T-cell (primary cell): ENCODE data around the gene TMEM240. TPM values are rescaled to one million over a fixed set of nuclear protein-coding genes. Genes with fewer than 3 reads are reported as not detected.
"Not testable (repeated sequence)": the region's sequence is repeated elsewhere in the genome, so short reads cannot be mapped to it uniquely, and the experiment has no call there.

Experiments
- ATAC-seq, 4 experiments: fragments of 200-7000 bp in 3 of 4; fragments of 150-1000 bp in 1 of 4; cut with Tn5 transposase; replicated peaks in 1 of 4; 1 replicate in 3 of 4; 2 replicates in 1 of 4; pipeline ENCODE4 v1.10.0; 2021; ENCODE audit warnings: moderate library complexity in 3 of 4, mild to moderate bottlenecking in 2 of 4, moderate number of reproducible peaks in 1 of 4
- CTCF ChIA-PET, 2 donors: fragments of 300-600 bp; sonication (Branson Sonifier 250); formaldehyde crosslinking; loops; one replicate each; lab custom pipeline; 2022; ENCODE audit warnings: antibody characterized with exemption in 2 of 2; lab: Charles Lee
- POLR2A ChIA-PET, 2 donors: fragments of 300-600 bp; sonication (Branson Sonifier 250); formaldehyde crosslinking; loops; one replicate each; lab custom pipeline; 2022; ENCODE audit warnings: antibody characterized with exemption in 2 of 2; lab: Charles Lee
- DNase-seq, 35 experiments: peaks; one replicate each; pipeline versions ENCODE4 v3.0.0 to v3.0.0-alpha.2; 2013 to 2023
- H3K27ac ChIP-seq: one replicate; pipeline ENCODE4 v1.5.1; 2013; ENCODE audit warnings: low read length
- H3K27me3 ChIP-seq, 2 experiments: replicated peaks in 1 of 2; 1 replicate in 1 of 2; 2 replicates in 1 of 2; pipeline versions ENCODE4 v1.6.1 to v1.7.0; 2013; ENCODE audit warnings: low read length in 1 of 2, mixed read lengths in 1 of 2; ENCODE audit not compliant: control insufficient read depth in 2 of 2, insufficient read depth in 2 of 2; ENCODE audit errors: extremely low read depth in 1 of 2
- H3K36me3 ChIP-seq, 2 donors: 1 replicate in 1 of 2; 2 replicates in 1 of 2; pipeline versions ENCODE4 v1.6.1 to v1.7.0; 2013; ENCODE audit warnings: low read length in 1 of 2; ENCODE audit not compliant: control insufficient read depth in 2 of 2, insufficient read depth in 1 of 2; ENCODE audit errors: extremely low read depth in 1 of 2
- H3K4me1 ChIP-seq, 2 experiments: 1 replicate in 1 of 2; 2 replicates in 1 of 2; pipeline versions ENCODE4 v1.6.1 to v1.7.0; 2013; ENCODE audit warnings: low read length in 2 of 2, mixed read lengths in 1 of 2; ENCODE audit not compliant: insufficient read depth in 2 of 2, control insufficient read depth in 1 of 2; ENCODE audit errors: extremely low read depth in 1 of 2
- H3K4me3 ChIP-seq, 2 donors: 1 replicate in 1 of 2; 2 replicates in 1 of 2; pipeline versions ENCODE4 v1.5.1 to v1.7.0; 2013; ENCODE audit warnings: mild to moderate bottlenecking in 2 of 2, low read length in 1 of 2, moderate library complexity in 1 of 2; ENCODE audit not compliant: control insufficient read depth in 1 of 2; ENCODE audit errors: extremely low read depth in 1 of 2
- H3K9me3 ChIP-seq: 2 replicates; pipeline ENCODE4 v1.7.0; 2013
- H3K27ac Mint-ChIP-seq, 2 donors: one replicate each; pipeline ENCODE4 v1.8.0; 2020 to 2021; ENCODE audit warnings: mild to moderate bottlenecking in 2 of 2, mixed read lengths in 2 of 2
- H3K27me3 Mint-ChIP-seq, 2 donors: one replicate each; pipeline ENCODE4 v1.8.0; 2021 to 2022; ENCODE audit warnings: mixed read lengths in 2 of 2
- H3K36me3 Mint-ChIP-seq: one replicate; pipeline ENCODE4 v1.8.0; 2021; ENCODE audit warnings: mixed read lengths
- H3K4me1 Mint-ChIP-seq, 3 donors: one replicate each; pipeline ENCODE4 v1.8.0; 2020 to 2022; ENCODE audit warnings: mixed read lengths in 3 of 3, mild to moderate bottlenecking in 1 of 3
- H3K4me3 Mint-ChIP-seq, 3 donors: one replicate each; pipeline ENCODE4 v1.8.0; 2020 to 2022; ENCODE audit warnings: mild to moderate bottlenecking in 3 of 3, mixed read lengths in 3 of 3, moderate library complexity in 3 of 3
- H3K9me3 Mint-ChIP-seq, 3 donors: one replicate each; pipeline ENCODE4 v1.8.0; 2020 to 2022; ENCODE audit warnings: mixed read lengths in 3 of 3
- WGBS: methylation state at CpG from one replicate; pipeline ENCODE4 v1.1.5; 2013; ENCODE audit warnings: missing lambda C conversion rate; ENCODE audit not compliant: insufficient coverage; 5-methylcytosine and 5-hydroxymethylcytosine counted together
- total RNA-seq, 35 experiments: library from RNA in 6 of 35; stranded (reverse) in 6 of 35; fragments of 120-200 nt in 1 of 35; gene quantifications; one replicate each; pipeline versions ENCODE4 v1.2.1 to v1.2.4 and lab custom pipeline; 2013 to 2026

Gene TMEM240
- total RNA-seq, 5 donors from 2014 or later (not counting 1 experiment from before 2014, with no cell fraction given) = 1.0 to 3.1 (median 1.4) TPM

DNA sequence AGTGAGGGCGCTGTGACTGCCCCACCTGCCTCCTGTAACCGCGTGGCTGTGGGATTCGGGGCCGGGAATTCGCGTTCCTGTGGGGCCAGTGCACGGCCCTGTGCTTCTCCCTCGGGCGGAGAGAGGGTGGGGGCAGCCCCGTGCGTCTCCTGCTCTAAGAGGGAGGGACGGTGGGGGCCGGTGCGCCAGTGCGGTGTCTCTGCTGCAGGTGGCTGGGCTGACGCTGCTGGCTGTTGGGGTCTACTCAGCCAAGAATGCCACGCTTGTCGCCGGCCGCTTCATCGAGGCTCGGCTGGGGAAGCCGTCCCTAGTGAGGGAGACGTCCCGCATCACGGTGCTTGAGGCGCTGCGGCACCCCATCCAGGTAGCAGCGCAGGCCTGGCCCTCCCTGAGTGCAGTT lies 17.9 kb downstream of the TMEM240 start:
- H3K27ac ChIP-seq, H3K27ac Mint-ChIP-seq, H3K9me3 ChIP-seq, H3K27me3 Mint-ChIP-seq, H3K4me3 ChIP-seq, POLR2A ChIA-PET, DNase-seq, H3K4me3 Mint-ChIP-seq, H3K9me3 Mint-ChIP-seq, H3K4me1 Mint-ChIP-seq, ATAC-seq, H3K27me3 ChIP-seq, H3K4me1 ChIP-seq, CTCF ChIA-PET: not testable (repeated sequence)
- peaks cover 11 to 19% of the 10 kb centered on the region in 2 donors for H3K36me3 ChIP-seq
- peaks cover 12% of the 10 kb centered on the region for H3K36me3 Mint-ChIP-seq
- 97% methylated on average over 9 of the region's 30 CpGs for WGBS

DNA sequence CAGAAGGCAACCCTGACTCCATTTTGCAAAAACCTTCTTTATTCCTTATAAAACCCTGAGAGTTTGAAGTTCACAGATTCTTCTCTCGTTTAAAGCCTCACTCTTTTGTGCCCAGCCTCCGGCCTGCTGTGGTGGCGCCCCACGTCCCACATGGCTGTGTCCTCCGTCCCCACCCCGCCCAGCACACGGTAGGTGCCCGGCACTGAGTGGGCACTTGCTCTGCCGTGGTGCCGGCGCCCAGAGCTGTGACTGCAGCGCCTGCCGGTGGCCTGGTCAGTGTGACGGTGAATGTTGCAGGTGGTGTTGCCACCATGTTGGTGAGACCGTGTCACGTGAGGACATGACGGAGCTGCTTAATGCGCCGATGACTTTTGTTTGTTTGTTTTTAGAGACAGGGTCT lies 19.1 kb downstream of the TMEM240 start:
- H3K36me3 Mint-ChIP-seq = peaks cover 8% of the 10 kb centered on the region
- Histone ChIP-seq H3K4me3 (no peak overlapping the region), H3K27me3 (no peaks in the 10 kb centered on the region), H3K27ac (no peak overlapping the region), H3K4me1 (no peaks in the 10 kb centered on the region), H3K36me3 (peaks cover 11 to 20% of the 10 kb centered on the region in 2 donors), H3K9me3 (no peaks in the 10 kb centered on the region)
- H3K27ac Mint-ChIP-seq = no peak overlapping the region
- DNase-seq (no peak), ATAC-seq (no peak)
- H3K27me3 Mint-ChIP-seq = no peaks in the 10 kb centered on the region
- H3K9me3 Mint-ChIP-seq = no peaks in the 10 kb centered on the region
- ChIA-PET POLR2A (interaction anchor here in 1 of 2 donors (0.6 kb wide), 1 partner anchor 8 kb away, joined by 3 read pairs; no protein-coding TSS in a partner anchor), CTCF (no interaction called here)
- H3K4me3 Mint-ChIP-seq = no peak overlapping the region
- 98% methylated on average over 14 of the region's 19 CpGs for WGBS
- no peaks in the 10 kb centered on the region for H3K4me1 Mint-ChIP-seq

DNA sequence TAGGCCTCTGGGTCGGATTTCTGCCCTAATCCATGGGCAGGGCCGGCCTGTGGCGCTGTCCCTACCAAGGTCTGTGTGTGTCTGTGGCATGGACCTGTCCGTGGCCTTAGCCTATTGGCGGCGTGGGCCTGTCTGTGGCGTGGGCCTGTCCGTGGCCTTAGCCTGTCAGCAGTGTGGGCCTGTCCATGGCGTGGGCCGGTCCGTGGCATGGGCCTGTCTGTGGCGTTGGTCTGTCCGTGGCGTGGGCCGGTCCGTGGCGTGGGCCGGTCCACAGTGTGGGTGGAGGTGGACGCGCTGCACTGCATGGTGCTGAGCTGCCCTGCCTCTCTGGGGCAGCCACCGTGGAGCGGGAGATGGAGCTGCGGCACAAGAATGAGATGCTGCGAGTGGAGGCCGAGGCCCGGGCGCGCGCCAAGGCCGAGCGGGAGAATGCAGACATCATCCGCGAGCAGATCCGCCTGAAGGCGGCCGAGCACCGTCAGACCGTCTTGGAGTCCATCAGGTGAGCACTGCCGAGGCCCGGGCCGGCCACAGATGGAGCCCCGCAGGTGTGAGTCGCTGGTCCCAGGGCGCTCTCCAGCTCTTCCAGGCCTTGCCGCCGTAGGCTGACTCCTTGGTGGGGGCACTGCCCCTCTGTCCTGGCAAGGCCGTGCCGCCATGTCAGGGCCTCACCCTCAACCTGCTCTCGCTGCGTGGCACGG lies 20.5 kb downstream of the TMEM240 start:
- WGBS = 98% methylated on average over 28 of the region's 51 CpGs
- H3K4me3 ChIP-seq, H3K27me3 Mint-ChIP-seq, POLR2A ChIA-PET, H3K36me3 Mint-ChIP-seq, H3K4me3 Mint-ChIP-seq, H3K27me3 ChIP-seq, H3K27ac Mint-ChIP-seq, H3K4me1 ChIP-seq, DNase-seq, H3K4me1 Mint-ChIP-seq, H3K27ac ChIP-seq, CTCF ChIA-PET, ATAC-seq, H3K9me3 Mint-ChIP-seq, H3K9me3 ChIP-seq: not testable (repeated sequence)
- H3K36me3 ChIP-seq = peaks cover 5 to 19% of the 10 kb centered on the region in 2 donors

DNA sequence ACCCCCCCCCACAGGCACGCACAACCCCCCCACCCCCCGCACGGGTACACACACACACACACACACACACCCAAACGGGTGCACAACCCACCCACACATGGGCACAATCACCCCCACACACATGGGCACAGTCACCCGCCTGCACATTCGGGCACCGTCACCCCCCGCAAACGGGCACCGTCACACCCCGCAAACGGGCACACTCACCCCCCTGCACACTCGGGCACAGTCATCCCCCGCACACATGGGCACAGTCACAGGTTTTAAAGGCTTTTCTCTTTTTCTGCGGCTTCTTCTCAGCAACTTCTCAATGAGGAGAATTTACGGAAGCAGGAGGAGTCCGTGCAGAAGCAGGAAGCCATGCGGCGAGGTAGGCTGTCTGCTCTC lies 21.8 kb downstream of the TMEM240 start:
- H3K36me3 Mint-ChIP-seq, H3K27ac ChIP-seq, POLR2A ChIA-PET, DNase-seq, H3K4me1 ChIP-seq, H3K4me3 ChIP-seq, H3K27me3 ChIP-seq, H3K27me3 Mint-ChIP-seq, CTCF ChIA-PET, H3K9me3 Mint-ChIP-seq, H3K27ac Mint-ChIP-seq, H3K4me3 Mint-ChIP-seq, H3K4me1 Mint-ChIP-seq, ATAC-seq, H3K9me3 ChIP-seq: not testable (repeated sequence)
- peaks cover 5 to 18% of the 10 kb centered on the region in 2 donors for H3K36me3 ChIP-seq
- WGBS = 94% methylated on average over 6 of the region's 19 CpGs

DNA sequence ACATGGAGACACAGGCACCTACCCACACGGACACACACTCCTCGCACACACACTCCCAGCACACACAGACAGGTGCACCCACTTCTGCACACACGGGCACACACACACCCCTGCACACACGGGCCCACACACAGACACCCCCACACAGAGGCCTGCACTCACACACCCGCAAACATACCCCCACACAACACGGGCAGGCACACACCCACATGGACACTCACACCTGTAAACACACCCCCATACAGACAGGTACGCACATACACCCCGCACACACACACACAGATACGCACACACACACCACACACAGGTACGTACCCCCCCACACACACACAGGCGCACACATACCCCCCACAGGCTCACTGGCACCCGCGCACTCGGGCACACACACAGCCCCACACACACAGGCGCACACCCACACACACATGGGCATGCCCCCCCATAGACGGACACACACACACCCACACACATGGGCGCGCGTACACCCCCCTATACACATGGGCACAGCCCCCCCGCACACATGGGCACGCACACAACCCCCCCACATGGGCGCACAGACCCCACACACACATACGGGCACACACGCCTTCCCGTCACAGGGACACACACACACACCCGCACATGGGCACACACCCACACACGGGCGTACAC lies 22.3 kb downstream of the TMEM240 start:
- Histone ChIP-seq H3K27ac (no peak overlapping the region), H3K9me3 (no peaks in the 10 kb centered on the region), H3K36me3 (peaks cover 0 to 17% of the 10 kb centered on the region in 2 donors), H3K4me1 (peaks cover 0 to 4% of the 10 kb centered on the region in 2 experiments), H3K4me3 (no peak overlapping the region), H3K27me3 (no peaks in the 10 kb centered on the region)
- CTCF ChIA-PET = no interaction called here
- Mint-ChIP-seq H3K27ac (no peak overlapping the region), H3K4me1 (peaks cover 0 to 7% (median 6%) of the 10 kb centered on the region in 3 donors), H3K9me3 (no peaks in the 10 kb centered on the region), H3K27me3 (no peaks in the 10 kb centered on the region), H3K36me3 (peaks cover 8% of the 10 kb centered on the region), H3K4me3 (no peak overlapping the region)
- POLR2A ChIA-PET = no interaction called here
- ATAC-seq (no peak), DNase-seq (no peak)
- WGBS = 97% methylated on average over 10 of the region's 28 CpGs

DNA sequence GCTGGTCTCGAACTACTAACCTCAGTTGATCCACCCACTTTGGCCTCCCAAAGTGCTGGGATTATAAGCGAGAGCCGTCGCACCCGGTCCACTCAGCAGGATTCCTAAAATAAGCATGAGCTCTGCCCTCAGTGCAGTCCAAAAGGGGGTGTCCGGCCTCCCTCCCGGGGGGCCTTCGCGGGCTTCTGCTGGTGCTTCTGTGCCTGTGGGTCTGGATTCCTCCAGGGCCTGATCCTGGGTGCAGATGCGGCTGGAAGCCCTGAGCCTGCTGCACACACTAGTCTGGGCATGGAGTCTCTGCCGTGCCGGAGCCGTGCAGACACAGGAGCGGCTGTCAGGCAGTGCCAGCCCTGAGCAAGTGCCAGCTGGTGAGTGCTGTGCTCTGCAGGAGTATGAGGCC lies 23.5 kb downstream of the TMEM240 start:
- POLR2A ChIA-PET, H3K4me3 ChIP-seq, H3K27ac Mint-ChIP-seq, H3K9me3 ChIP-seq, H3K4me1 Mint-ChIP-seq, CTCF ChIA-PET, H3K27me3 Mint-ChIP-seq, H3K4me3 Mint-ChIP-seq, H3K9me3 Mint-ChIP-seq, H3K27ac ChIP-seq, DNase-seq, H3K27me3 ChIP-seq, H3K4me1 ChIP-seq, ATAC-seq, H3K36me3 Mint-ChIP-seq: not testable (repeated sequence)
- peaks cover 0 to 17% of the 10 kb centered on the region in 2 donors for H3K36me3 ChIP-seq
- WGBS = 99% methylated on average over 9 of the region's 14 CpGs
